Neural progenitor cell (in vitro differentiated cells): ENCODE results near the gene RAET1E. TPM values are rescaled to one million over a fixed set of nuclear protein-coding genes. Genes with fewer than 3 reads are reported as not detected.

Source experiments
- DNase-seq: peaks from one replicate; pipeline ENCODE4 v3.0.0-alpha.2; 2016; ENCODE audit warnings: low spot score
- H2AFZ ChIP-seq: fragments of 200-600 bp; sonication (generic); replicated peaks from 2 replicates; pipeline ENCODE4 v1.6.1; 2016; ENCODE audit warnings: antibody characterized with exemption
- H3F3A ChIP-seq: fragments of 200-600 bp; sonication (generic); 2 replicates; pipeline ENCODE4 v1.6.1; 2016; ENCODE audit warnings: antibody characterized with exemption, low read depth
- H3K27ac ChIP-seq: fragments of 200-600 bp; sonication (generic); 2 replicates; pipeline ENCODE4 v1.5.1; 2016; ENCODE audit warnings: mild to moderate bottlenecking
- H3K27me3 ChIP-seq: fragments of 200-600 bp; sonication (generic); 2 replicates; pipeline ENCODE4 v1.6.1; 2016; ENCODE audit warnings: mild to moderate bottlenecking, moderate library complexity
- H3K36me3 ChIP-seq: fragments of 200-600 bp; sonication (generic); 2 replicates; pipeline ENCODE4 v1.5.1; 2016
- H3K4me1 ChIP-seq: fragments of 200-600 bp; sonication (generic); 2 replicates; pipeline ENCODE4 v1.6.1; 2016; ENCODE audit warnings: mixed run types
- H3K4me2 ChIP-seq: fragments of 200-600 bp; sonication (generic); 2 replicates; pipeline ENCODE4 v1.6.1; 2016
- H3K4me3 ChIP-seq: fragments of 200-600 bp; sonication (generic); 2 replicates; pipeline ENCODE4 v1.5.1; 2016
- H3K79me2 ChIP-seq: fragments of 200-600 bp; sonication (generic); 2 replicates; pipeline ENCODE4 v1.6.1; 2016; ENCODE audit warnings: low read depth
- H3K9ac ChIP-seq: fragments of 200-600 bp; sonication (generic); 2 replicates; pipeline ENCODE4 v1.6.1; 2016
- H3K9me3 ChIP-seq: fragments of 200-600 bp; sonication (generic); 2 replicates; pipeline ENCODE4 v1.5.1; 2016; ENCODE audit warnings: low read depth
- H4K20me1 ChIP-seq: fragments of 200-600 bp; sonication (generic); 2 replicates; pipeline ENCODE4 v1.6.1; 2016; ENCODE audit warnings: low read depth
- H3K27ac Mint-ChIP-seq: 3 replicates; pipeline ENCODE4 v1.8.0; 2021; ENCODE audit warnings: mixed read lengths
- H3K27me3 Mint-ChIP-seq: 2 replicates; pipeline ENCODE4 v1.8.0; 2022; ENCODE audit warnings: low read depth, mild to moderate bottlenecking, inconsistent platforms, moderate library complexity, mixed read lengths; ENCODE audit not compliant: insufficient read depth
- H3K36me3 Mint-ChIP-seq: 3 replicates; pipeline ENCODE4 v1.8.0; 2021; ENCODE audit warnings: mixed read lengths
- H3K4me1 Mint-ChIP-seq: 3 replicates; pipeline ENCODE4 v1.8.0; 2021; ENCODE audit warnings: mixed read lengths
- H3K4me3 Mint-ChIP-seq: 3 replicates; pipeline ENCODE4 v1.8.0; 2021; ENCODE audit warnings: mild to moderate bottlenecking, moderate library complexity, mixed read lengths
- H3K9me3 Mint-ChIP-seq: 3 replicates; pipeline ENCODE4 v1.8.0; 2020; ENCODE audit warnings: mixed read lengths
- CTCF ChIP-seq: fragments of 200-600 bp; sonication (generic); IDR thresholded peaks from 2 replicates; pipeline ENCODE4 v1.5.1; 2017; ENCODE audit warnings: antibody characterized with exemption, mild to moderate bottlenecking
- EZH2 ChIP-seq: fragments of 200-600 bp; sonication (generic); IDR thresholded peaks from 2 replicates; pipeline ENCODE4 v1.6.1; 2017; ENCODE audit warnings: antibody characterized with exemption, mild to moderate bottlenecking, moderate library complexity
- EZH2phosphoT487 ChIP-seq: fragments of 200-600 bp; sonication (generic); IDR thresholded peaks from 2 replicates; pipeline ENCODE4 v1.6.1; 2017; ENCODE audit warnings: antibody characterized with exemption
- total RNA-seq: library from RNA; depleted of rRNA; stranded (reverse); fragments of >200 nt; gene quantifications from 2 replicates; pipeline ENCODE4 v1.2.3, GENCODE V29; 2015; ENCODE audit warnings: low replicate concordance

RAET1E gene
- total RNA-seq, 1 donor from 2014 or later = not detected

- Histone ChIP-seq H2AFZ (no peak overlapping the region), H3K79me2 (no peaks in the 10 kb centered on the region), H3K4me2 (no peak overlapping the region), H4K20me1 (no peaks in the 10 kb centered on the region), H3K4me1 (no peaks in the 10 kb centered on the region), H3F3A (no peaks in the 10 kb centered on the region), H3K27ac (no peak overlapping the region), H3K4me3 (no peak overlapping the region), H3K36me3 (no peaks in the 10 kb centered on the region), H3K9me3 (no peaks in the 10 kb centered on the region), H3K27me3 (peaks cover 29% of the 10 kb centered on the region), H3K9ac (no peak overlapping the region)
- Mint-ChIP-seq H3K36me3 (no peaks in the 10 kb centered on the region), H3K9me3 (no peaks in the 10 kb centered on the region), H3K27me3 (peaks cover 6% of the 10 kb centered on the region), H3K4me3 (no peak overlapping the region), H3K4me1 (no peaks in the 10 kb centered on the region), H3K27ac (no peak overlapping the region)
- no peak for TF ChIP-seq CTCF
- no peak for TF ChIP-seq EZH2
- TF ChIP-seq EZH2phosphoT487 = no peak
- no peak for DNase-seq
Measured at GRCh38 chr6:149889326-149889725, 8.6 kb downstream of the RAET1E start.

GRCh38 chr6:149888659-149889058, 9.3 kb downstream of the RAET1E start:
- no peak for DNase-seq
- Mint-ChIP-seq H3K4me3 (no peak overlapping the region), H3K27me3 (peaks cover 6% of the 10 kb centered on the region), H3K36me3 (no peaks in the 10 kb centered on the region), H3K27ac (no peak overlapping the region), H3K4me1 (no peaks in the 10 kb centered on the region), H3K9me3 (no peaks in the 10 kb centered on the region)
- Histone ChIP-seq H3K4me3 (no peak overlapping the region), H3K79me2 (no peaks in the 10 kb centered on the region), H3K9me3 (no peaks in the 10 kb centered on the region), H3F3A (no peaks in the 10 kb centered on the region), H2AFZ (no peak overlapping the region), H3K36me3 (no peaks in the 10 kb centered on the region), H3K27ac (no peak overlapping the region), H3K9ac (no peak overlapping the region), H4K20me1 (no peaks in the 10 kb centered on the region), H3K27me3 (peaks cover 29% of the 10 kb centered on the region), H3K4me2 (no peak overlapping the region), H3K4me1 (no peaks in the 10 kb centered on the region)
- no peak for TF ChIP-seq EZH2
- no peak for TF ChIP-seq CTCF
- no peak for TF ChIP-seq EZH2phosphoT487

GRCh38 chr6:149888093-149888492, 9.8 kb downstream of the RAET1E start:
- Histone ChIP-seq H3K27ac (no peak overlapping the region), H3K36me3 (no peaks in the 10 kb centered on the region), H3K79me2 (no peaks in the 10 kb centered on the region), H3K4me1 (no peaks in the 10 kb centered on the region), H3K9me3 (no peaks in the 10 kb centered on the region), H3K9ac (no peak overlapping the region), H3K4me3 (no peak overlapping the region), H3F3A (no peaks in the 10 kb centered on the region), H2AFZ (no peak overlapping the region), H3K27me3 (peaks cover 29% of the 10 kb centered on the region), H4K20me1 (no peaks in the 10 kb centered on the region), H3K4me2 (no peak overlapping the region)
- peak overlapping the region; percentile 22 for H3K4me3 Mint-ChIP-seq
- H3K9me3 Mint-ChIP-seq = no peaks in the 10 kb centered on the region
- H3K27me3 Mint-ChIP-seq = peaks cover 6% of the 10 kb centered on the region
- H3K36me3 Mint-ChIP-seq = no peaks in the 10 kb centered on the region
- DNase-seq = no peak
- H3K27ac Mint-ChIP-seq = no peak overlapping the region
- no peak for TF ChIP-seq EZH2phosphoT487
- no peak for TF ChIP-seq EZH2
- TF ChIP-seq CTCF = no peak
- H3K4me1 Mint-ChIP-seq = no peaks in the 10 kb centered on the region

- Mint-ChIP-seq H3K4me3 (no peak overlapping the region), H3K36me3 (no peaks in the 10 kb centered on the region), H3K27ac (no peak overlapping the region), H3K4me1 (no peaks in the 10 kb centered on the region), H3K9me3 (no peaks in the 10 kb centered on the region), H3K27me3 (peaks cover 6% of the 10 kb centered on the region)
- Histone ChIP-seq H3K27ac (no peak overlapping the region), H3K9me3 (no peaks in the 10 kb centered on the region), H3F3A (no peaks in the 10 kb centered on the region), H3K4me3 (no peak overlapping the region), H4K20me1 (no peaks in the 10 kb centered on the region), H2AFZ (no peak overlapping the region), H3K27me3 (peaks cover 31% of the 10 kb centered on the region), H3K36me3 (no peaks in the 10 kb centered on the region), H3K79me2 (no peaks in the 10 kb centered on the region), H3K4me1 (no peaks in the 10 kb centered on the region), H3K9ac (no peak overlapping the region), H3K4me2 (no peak overlapping the region)
- TF ChIP-seq EZH2phosphoT487 (no peak), EZH2 (no peak), CTCF (no peak)
- no peak for DNase-seq
Measured at GRCh38 chr6:149887343-149887742, 10.6 kb downstream of the RAET1E start.
